Activated T-cell treated with anti-CD3 and anti-CD28 coated beads, Interleukin-2, amount 50 U/mL, for 4 hours (primary cell): Measurements from ENCODE around the gene MARCHF9. TPM values are rescaled to one million over a fixed set of nuclear protein-coding genes. Genes with fewer than 3 reads are reported as not detected.
A peak's percentile ranks its signal among the peaks of the same experiment; 100 is the strongest.

Experiments used
- ATAC-seq, 2 donors: fragments of 200-7000 bp; cut with Tn5 transposase; one replicate each; pipeline ENCODE4 v1.10.0; 2021
- DNase-seq: peaks from one replicate; pipeline ENCODE4 v3.0.0-alpha.2; 2020
- H3K27me3 Mint-ChIP-seq: one replicate; pipeline ENCODE4 v1.8.0; 2021; ENCODE audit warnings: low read depth, mixed read lengths
- H3K36me3 Mint-ChIP-seq: one replicate; pipeline ENCODE4 v1.8.0; 2022; ENCODE audit warnings: mixed read lengths; ENCODE audit not compliant: insufficient read depth
- H3K4me1 Mint-ChIP-seq: one replicate; pipeline ENCODE4 v1.8.0; 2021; ENCODE audit warnings: low read depth, mixed read lengths
- H3K4me3 Mint-ChIP-seq: one replicate; pipeline ENCODE4 v1.8.0; 2021; ENCODE audit warnings: mild to moderate bottlenecking, moderate library complexity, mixed read lengths
- H3K9me3 Mint-ChIP-seq: one replicate; pipeline ENCODE4 v1.8.0; 2021; ENCODE audit warnings: mixed read lengths
- total RNA-seq, 3 donors: library from RNA; stranded (reverse); gene quantifications; one replicate each; pipeline ENCODE4 v1.2.1, GENCODE V29; 2021

The MARCHF9 gene
- total RNA-seq, 3 donors from 2014 or later, result 15.7 to 17.6 (median 17.3) TPM

DNA sequence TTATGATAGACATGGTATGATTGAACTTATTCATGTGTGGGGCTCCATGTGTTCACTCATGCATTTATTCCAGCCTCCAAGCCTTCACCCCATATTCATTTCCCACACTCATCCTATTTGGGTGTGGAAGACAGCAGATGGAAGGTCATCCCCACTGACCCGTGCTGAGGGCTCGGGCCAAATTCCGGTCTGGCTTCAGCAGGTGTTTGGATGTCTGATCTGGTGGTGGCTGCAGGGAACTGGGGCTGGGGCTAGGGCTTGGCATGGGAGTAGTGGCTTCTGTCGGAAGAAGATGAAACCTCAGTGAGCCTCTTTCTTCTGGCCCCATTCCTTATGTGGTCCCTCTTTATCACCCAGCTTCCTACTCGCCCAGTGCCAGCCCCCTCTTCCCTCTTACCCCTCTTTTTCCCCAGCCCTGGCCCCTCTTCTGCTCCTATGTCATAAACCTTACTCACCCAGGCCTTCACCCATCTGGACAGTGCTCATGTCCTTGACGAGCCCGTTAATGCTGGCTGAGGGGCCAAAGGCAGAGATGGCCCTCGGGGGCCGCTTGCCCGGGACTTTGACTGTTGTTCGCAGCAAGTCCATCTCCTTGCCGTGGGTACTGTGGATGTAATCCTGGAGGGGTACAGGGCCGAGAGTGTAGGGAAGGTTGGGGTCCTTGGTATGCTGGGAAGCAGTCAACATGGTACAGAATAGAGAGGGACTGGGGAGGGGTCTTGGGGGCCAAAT, 24.4 kb upstream of the MARCHF9 start:
- ATAC-seq (no peak), DNase-seq (no peak)
- Mint-ChIP-seq H3K9me3 (no peaks in the 10 kb centered on the region), H3K27me3 (no peaks in the 10 kb centered on the region), H3K36me3 (peaks cover 52% of the 10 kb centered on the region), H3K4me1 (peaks cover 4% of the 10 kb centered on the region), H3K4me3 (no peak overlapping the region)

DNA sequence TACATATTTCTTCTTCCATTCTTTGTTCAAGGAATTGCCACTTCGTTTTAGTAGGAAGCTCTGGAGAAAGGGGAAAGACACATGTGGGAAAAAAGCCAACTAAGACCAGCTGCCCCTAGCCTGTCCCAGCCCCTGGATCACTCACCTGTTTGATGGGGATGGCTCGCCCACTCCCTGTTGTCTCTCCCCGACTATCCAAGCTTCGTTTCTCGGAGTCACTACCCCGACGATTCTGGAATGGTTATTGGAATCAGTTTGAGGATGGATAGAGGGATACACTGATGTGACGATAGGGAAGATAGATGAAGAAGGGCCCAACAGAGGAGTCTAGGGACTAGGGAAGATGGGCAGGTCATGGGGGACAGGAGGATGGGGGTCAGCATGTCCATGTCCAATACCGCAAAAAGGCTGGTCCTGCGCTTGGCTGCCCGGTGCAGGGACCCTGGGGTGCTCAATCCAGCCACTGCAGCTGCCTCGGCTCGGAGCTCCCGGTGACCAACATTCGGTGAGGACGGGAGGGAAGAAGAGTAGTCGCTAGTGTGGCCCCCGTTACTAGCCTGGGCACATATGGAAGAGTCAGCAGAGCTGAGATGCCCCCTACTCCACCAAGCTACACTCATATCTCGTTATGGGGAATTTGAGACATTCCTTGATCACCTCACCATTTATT, 23.4 kb upstream of the MARCHF9 start:
- no peaks in the 10 kb centered on the region for H3K9me3 Mint-ChIP-seq
- ATAC-seq (no peak), DNase-seq (no peak)
- H3K27me3 Mint-ChIP-seq, result no peaks in the 10 kb centered on the region
- peaks cover 52% of the 10 kb centered on the region for H3K36me3 Mint-ChIP-seq
- H3K4me3 Mint-ChIP-seq, result no peak overlapping the region
- peaks cover 8% of the 10 kb centered on the region for H3K4me1 Mint-ChIP-seq

DNA sequence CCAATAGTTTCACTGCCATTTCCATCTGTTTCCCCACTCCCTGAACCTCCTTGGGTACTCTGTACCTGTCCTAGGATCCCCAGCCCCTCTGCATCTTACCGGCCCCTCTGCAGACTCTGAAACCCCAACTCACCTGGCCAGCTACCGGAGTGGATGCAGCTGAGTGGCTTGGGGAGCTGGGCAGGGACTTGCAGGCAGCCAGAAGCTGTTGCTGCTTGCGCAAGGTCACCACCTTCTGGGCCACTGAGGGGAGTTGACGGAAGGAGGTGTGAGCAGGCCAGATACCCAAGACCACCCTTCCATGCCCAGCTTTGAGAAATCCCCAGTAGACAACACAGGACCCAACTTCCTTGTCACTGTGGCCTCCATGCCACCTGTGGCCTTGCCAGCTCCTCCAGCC, 22.6 kb upstream of the MARCHF9 start:
- no peaks in the 10 kb centered on the region for H3K9me3 Mint-ChIP-seq
- DNase-seq (no peak), ATAC-seq (no peak)
- H3K36me3 Mint-ChIP-seq, result peaks cover 56% of the 10 kb centered on the region
- H3K4me3 Mint-ChIP-seq, result no peak overlapping the region
- H3K4me1 Mint-ChIP-seq, result peaks cover 12% of the 10 kb centered on the region
- H3K27me3 Mint-ChIP-seq, result no peaks in the 10 kb centered on the region

DNA sequence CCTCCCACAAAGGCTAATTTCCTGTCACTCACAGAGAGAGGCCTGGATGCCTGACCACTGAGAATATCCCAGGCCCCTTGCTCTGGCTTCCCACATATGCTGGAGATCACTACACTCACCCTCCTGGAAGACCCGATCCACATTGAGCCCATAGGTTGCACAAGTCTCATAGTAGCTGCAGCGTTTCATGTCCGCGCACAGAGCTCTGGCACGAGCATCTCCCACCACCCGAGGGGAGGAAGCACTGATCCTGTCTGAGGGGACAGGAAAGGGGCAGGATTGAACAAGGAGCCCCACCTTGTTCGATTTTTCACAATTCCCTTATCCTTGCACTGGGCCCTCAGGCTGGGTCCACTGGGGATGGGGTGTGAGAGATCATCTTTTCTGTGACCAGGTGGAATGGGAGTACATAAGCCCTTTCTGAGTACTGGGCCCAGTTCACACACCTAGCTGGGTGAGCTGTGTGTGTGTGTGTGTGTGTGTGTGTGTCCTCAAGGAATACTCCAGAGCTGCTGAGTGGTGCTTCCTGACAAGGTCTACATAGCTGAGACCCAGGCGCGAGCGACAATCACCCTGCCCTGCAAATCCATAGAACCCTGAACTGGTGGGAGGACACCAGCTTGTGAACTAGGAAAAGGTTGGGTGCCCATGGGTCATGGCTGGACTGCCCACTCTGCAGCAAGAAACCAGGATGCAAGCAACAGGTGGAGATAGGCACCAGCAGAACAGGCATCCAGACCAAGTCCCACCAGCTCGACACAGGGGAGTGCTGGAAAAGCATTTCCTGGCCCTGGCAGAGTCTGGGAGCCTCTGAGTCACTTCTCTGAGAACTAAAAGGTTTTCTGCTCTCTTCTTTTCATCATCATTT, 21.9 kb upstream of the MARCHF9 start:
- H3K36me3 Mint-ChIP-seq, result peaks cover 53% of the 10 kb centered on the region
- no peaks in the 10 kb centered on the region for H3K27me3 Mint-ChIP-seq
- ATAC-seq (no peak), DNase-seq (no peak)
- H3K4me3 Mint-ChIP-seq, result no peak overlapping the region
- H3K4me1 Mint-ChIP-seq, result peaks cover 12% of the 10 kb centered on the region
- H3K9me3 Mint-ChIP-seq, result no peaks in the 10 kb centered on the region

DNA sequence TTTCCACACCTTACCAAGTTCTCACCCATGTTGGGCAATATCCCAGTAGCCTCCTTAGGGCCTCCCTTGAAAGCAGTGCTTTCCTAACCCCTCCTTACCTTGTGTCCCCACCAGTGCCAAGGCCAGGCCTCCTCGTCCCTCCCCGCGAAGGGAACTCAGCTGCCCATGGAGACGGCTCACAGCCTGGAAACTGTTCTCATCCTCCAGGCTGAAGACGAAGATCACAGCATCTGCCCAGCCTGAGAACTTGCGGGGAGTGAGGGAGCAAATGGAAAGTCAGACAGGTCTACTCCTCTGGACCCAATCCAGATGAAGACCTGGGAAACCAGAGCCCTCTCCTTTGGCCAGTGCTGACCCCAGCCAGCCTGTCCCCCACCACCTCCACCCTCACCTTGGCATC, 21.0 kb upstream of the MARCHF9 start:
- ATAC-seq (no peak), DNase-seq (no peak)
- no peaks in the 10 kb centered on the region for H3K27me3 Mint-ChIP-seq
- H3K4me3 Mint-ChIP-seq, result no peak overlapping the region
- H3K36me3 Mint-ChIP-seq, result peaks cover 48% of the 10 kb centered on the region
- peaks cover 13% of the 10 kb centered on the region for H3K4me1 Mint-ChIP-seq
- no peaks in the 10 kb centered on the region for H3K9me3 Mint-ChIP-seq

DNA sequence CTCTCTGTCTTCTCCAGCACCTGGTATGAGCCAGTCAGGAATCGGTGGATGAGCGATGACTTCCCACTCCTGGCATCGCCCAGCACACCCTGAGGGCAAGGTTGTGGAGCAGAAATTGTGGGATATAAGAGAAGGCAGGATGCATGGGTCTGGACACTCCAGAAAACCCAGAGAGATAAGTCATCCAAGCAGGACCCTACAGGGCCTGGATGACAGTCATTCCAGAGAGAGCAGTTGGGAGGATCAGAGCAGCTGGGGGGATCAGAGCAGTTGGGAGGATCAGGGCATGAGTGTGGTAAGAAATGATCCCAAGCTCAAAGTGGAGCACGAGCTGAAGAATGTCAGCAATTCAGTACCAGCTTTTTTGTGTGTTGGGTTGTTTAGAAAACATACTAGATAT, 20.3 kb upstream of the MARCHF9 start:
- no peak overlapping the region for H3K4me3 Mint-ChIP-seq
- peaks cover 20% of the 10 kb centered on the region for H3K4me1 Mint-ChIP-seq
- H3K9me3 Mint-ChIP-seq, result no peaks in the 10 kb centered on the region
- H3K27me3 Mint-ChIP-seq, result no peaks in the 10 kb centered on the region
- H3K36me3 Mint-ChIP-seq, result peaks cover 50% of the 10 kb centered on the region
- no peak for DNase-seq
- ATAC-seq, result no peak

DNA sequence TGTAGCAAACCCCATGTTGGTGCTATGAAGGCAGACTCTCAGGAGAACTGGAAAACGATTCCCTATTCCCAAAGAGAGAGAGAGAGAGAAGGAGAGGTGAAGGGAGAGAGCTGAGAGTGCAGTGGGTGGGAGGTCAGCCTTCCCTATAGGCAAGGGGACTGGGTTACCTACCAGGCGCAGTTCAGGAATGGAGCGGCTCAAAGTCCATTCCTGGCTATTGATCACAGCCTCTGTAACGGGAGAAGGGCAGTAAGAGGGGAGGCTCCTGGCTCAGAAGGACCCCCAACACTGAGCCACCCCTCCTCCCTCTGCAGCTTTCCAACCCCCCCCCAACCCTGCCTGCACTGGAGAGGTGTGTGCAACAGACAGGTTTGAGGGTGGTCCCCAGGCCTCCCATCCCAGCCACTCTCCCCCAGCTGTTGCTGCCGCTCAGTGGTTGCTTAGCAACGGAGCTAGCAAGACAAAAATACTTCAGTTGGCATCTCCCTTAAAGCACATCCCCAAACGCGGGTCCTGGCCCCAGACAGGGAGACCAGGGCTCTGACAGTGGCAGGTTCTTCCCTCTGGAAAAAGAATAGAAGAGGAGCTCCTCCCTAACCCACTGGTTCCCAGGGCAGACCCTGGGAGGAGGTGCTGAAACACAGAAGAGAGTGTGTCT, 19.6 kb upstream of the MARCHF9 start:
- H3K4me3 Mint-ChIP-seq, result no peak overlapping the region
- DNase-seq (no peak), ATAC-seq (no peak)
- H3K9me3 Mint-ChIP-seq, result no peaks in the 10 kb centered on the region
- peaks cover 47% of the 10 kb centered on the region for H3K36me3 Mint-ChIP-seq
- H3K27me3 Mint-ChIP-seq, result no peaks in the 10 kb centered on the region
- H3K4me1 Mint-ChIP-seq, result peaks cover 26% of the 10 kb centered on the region

DNA sequence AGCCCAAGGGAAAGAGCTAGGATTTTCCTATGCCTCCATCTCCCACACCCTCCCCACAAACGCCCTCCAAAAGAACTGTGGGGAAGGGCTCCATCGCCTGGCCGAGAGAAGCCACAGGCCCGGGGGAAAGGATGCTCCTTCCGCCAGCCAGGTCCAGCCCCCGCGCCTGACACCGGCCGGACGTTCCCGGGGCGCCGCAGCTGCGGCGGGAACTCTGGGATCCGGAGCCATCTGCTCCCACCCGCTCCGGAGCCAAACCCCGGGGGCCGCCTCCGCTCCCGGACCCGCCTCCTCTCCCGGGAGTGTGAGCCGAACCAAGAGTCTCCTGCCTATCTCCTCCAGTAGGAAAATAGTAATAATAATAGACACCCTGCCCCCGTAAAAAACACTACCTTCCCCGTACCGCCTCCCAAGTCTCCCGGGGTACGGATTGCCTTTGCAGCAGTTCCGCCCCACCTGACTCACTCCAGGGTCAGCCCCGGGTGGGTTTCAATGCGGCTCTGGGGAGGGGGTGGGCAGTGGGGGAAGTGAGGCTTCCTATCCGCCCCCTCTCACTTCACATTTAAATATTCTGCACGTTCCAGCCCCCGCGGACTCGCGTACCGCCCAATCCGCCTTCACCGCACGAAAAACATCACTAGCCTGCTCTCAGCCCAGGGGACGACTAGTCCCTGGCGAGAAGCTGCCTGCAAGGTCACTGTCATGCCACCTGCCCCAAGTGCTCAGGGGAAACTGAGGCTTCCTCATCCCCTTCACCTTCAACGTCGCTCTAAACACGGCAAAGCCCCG, 18.8 kb upstream of the MARCHF9 start:
- H3K4me3 Mint-ChIP-seq, result peak overlapping the region; percentile 26
- ATAC-seq (no peak), DNase-seq (no peak)
- peaks cover 32% of the 10 kb centered on the region for H3K4me1 Mint-ChIP-seq
- H3K27me3 Mint-ChIP-seq, result no peaks in the 10 kb centered on the region
- no peaks in the 10 kb centered on the region for H3K9me3 Mint-ChIP-seq
- peaks cover 41% of the 10 kb centered on the region for H3K36me3 Mint-ChIP-seq

DNA sequence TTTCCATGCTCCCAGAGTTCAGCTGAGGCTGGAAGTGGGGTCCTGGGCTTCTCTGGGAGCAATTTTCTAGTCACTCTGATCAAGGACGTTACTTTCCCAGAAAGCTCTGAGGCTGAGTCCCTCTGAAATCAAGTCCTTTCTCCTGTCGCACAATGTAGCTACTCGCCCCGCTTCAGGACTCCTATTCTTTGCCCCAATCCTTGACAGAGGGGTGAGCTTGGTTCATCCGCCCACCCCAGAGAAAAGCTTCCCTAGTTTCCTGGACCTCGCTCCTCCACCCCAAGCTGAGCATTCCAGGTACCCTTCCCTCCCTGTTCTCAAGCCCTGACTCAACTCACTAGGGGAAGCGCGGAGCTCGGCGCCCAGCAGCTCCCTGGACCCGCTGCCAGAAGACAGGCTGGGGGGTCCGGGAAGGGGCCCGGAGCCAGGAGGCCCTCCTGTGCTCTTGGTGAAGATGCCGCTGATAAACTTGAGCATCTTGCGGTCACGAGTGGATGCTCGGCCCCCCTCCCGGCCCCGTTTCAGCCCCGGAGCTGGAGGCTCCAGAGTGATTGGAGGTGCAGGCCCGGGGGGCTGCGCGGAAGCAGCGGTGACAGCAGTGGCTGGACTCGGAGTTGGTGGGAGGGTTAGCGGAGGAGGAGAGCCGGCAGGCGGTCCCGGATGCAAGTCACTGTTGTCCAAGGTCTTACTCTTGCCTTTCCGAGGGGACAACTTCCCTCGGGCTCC, 18.0 kb upstream of the MARCHF9 start:
- no peak overlapping the region for H3K4me3 Mint-ChIP-seq
- DNase-seq (no peak), ATAC-seq (no peak)
- no peaks in the 10 kb centered on the region for H3K27me3 Mint-ChIP-seq
- peaks cover 34% of the 10 kb centered on the region for H3K36me3 Mint-ChIP-seq
- H3K4me1 Mint-ChIP-seq, result peaks cover 38% of the 10 kb centered on the region
- H3K9me3 Mint-ChIP-seq, result no peaks in the 10 kb centered on the region

DNA sequence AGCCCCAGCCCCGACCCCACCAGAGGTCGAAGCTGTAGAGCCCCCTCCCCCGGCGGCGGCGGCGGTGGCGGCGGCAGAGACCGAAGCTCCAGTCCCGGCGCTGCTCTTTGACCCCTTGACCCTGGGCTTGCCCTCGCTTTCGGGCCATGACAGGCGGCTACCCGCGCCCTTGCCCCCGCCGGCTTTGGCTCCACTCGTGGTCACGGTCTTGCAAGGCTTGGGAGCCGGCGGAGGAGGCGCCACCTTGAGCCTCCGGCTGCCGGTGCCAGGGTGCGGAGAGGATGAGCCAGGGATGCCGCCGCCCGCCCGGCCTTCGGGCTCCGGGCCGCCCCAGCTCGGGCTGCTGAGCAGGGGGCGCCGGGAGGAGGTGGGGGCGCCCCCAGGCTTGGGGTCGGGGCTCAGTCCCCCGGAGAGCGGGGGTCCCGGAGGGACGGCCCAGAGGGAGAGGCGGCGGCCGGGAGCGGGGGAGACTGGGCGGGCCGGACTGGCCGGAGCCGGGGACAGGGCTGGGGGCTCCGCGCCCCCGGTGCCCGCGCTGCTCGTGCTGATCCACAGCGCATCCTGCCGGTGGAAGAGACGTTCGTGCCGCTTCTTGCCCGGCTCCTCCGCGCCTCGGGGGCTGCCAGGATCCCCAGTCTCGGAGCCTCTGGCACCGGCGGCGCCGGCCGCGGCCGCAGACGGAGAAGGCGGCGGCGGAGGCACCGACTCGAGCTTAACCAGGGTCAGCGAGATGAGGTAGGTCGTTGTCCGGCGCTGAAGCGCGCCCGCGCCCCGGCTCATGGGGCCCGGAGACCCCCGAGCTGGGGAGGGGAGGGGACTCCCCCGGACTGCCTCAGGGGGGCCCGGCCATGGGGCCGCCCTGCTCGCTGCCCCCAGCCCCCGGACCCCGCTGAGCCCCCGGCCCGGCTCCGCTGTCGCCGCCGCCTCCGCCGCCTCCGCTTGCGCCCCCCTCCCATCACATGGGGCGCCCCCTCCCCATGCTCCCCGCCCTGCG, 17.1 kb upstream of the MARCHF9 start:
- no peak overlapping the region for H3K4me3 Mint-ChIP-seq
- no peak for DNase-seq
- peaks cover 45% of the 10 kb centered on the region for H3K4me1 Mint-ChIP-seq

DNA sequence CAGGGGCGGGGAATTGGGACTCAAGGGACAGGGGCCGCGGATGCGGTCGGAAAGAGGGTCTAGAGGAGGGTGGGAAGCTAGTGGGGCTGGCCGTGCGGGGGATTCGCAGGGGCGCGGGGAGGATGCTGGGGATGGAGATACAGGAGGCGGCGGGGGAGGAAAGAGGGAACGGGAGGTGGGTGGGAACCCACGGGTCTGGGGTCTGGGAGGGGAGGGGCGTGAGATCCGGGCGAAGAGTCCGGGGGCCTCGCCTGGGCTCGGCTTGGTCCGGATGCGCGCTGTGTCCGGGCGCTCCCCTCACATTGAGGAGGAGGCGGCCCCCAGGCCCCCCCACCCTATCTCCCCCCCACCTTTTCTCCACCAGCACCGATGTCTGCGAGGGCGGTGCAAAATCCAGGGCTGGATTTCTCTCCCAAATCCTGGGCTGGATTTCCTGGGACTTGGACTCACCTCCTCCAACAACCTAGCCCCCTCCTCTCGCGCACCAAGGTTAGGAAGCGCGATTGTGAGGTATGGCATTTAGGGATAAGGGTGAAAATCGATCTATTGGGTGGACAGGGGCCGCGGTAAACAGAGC, 16.2 kb upstream of the MARCHF9 start, which contains the start of gene AGAP2:
TSS of gene AGAP2 (minus strand) at position 82 of the 577 bp plus-strand sequence. CDS start 496 bp downstream, outside the sequence.
- H3K27me3 Mint-ChIP-seq, result no peaks in the 10 kb centered on the region
- H3K4me3 Mint-ChIP-seq, result peak within 1 kb of the TSS; percentile 64
- no peak for DNase-seq
- ATAC-seq, result no peak
- H3K36me3 Mint-ChIP-seq, result peaks cover 22% of the 10 kb centered on the region
- H3K4me1 Mint-ChIP-seq, result peaks cover 45% of the 10 kb centered on the region
- no peaks in the 10 kb centered on the region for H3K9me3 Mint-ChIP-seq

More for the DNA sequence above, 17.1 kb upstream of the MARCHF9 start:
- peaks cover 26% of the 10 kb centered on the region for H3K36me3 Mint-ChIP-seq
- no peak for ATAC-seq
- H3K27me3 Mint-ChIP-seq, result no peaks in the 10 kb centered on the region
- H3K9me3 Mint-ChIP-seq, result no peaks in the 10 kb centered on the region

DNA sequence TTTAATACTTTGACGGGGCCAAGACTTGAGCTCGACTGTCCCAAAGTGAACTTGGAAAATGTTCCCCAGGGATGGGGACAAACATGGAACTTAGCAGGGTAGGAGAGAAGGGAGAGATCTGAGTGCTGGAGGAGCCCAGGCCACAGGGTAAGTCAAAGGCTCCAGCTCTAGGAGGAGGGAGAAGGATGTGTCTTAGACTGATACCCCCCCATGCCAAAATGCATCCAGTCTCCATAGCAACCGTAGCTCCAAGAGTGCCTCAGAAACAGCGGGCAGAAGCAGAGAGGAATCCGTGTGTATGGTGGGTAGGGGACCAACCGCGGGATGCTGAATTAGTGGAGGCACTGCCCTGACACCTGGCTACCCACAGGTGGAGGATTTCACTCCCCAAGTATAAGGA, 15.5 kb upstream of the MARCHF9 start:
- peaks cover 20% of the 10 kb centered on the region for H3K36me3 Mint-ChIP-seq
- H3K27me3 Mint-ChIP-seq, result no peaks in the 10 kb centered on the region
- H3K9me3 Mint-ChIP-seq, result no peaks in the 10 kb centered on the region
- H3K4me1 Mint-ChIP-seq, result peaks cover 51% of the 10 kb centered on the region
- H3K4me3 Mint-ChIP-seq, result peak overlapping the region; percentile 64
- ATAC-seq, result no peak
- no peak for DNase-seq
